CD4-positive, alpha-beta T cell treated with Interleukin-17A for 1 hour (primary cell): ENCODE data around the gene APEH.

Experiments
- DNase-seq: peaks from one replicate; pipeline ENCODE4 v3.0.0-alpha.2; 2020

Gene APEH

GRCh38 chr3:49652218-49652902 is 21.8 kb upstream of the APEH start:
- DNase-seq: no peak

DNA sequence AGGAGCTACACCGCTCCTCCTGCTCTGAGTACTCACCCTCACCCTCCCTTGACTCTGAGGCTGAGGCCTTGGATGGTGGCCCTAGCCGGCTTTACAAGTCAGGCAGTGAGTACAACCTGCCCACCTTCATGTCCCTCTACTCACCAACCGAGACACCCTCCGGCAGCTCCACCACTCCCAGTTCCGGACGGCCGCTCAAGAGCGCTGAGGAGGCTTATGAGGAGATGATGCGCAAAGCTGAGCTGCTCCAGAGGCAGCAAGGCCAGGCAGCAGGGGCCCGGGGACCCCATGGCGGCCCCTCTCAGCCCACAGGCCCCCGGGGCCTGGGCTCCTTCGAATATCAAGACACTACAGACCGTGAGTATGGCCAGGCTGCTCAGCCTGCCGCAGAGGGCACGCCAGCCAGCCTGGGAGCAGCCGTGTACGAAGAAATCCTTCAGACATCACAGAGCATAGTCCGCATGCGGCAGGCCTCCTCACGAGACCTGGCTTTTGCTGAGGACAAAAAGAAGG is 21.2 kb upstream of the APEH start:
- DNase-seq: no peak

GRCh38 chr3:49653621-49654020 is 20.5 kb upstream of the APEH start:
- DNase-seq: no peak

GRCh38 chr3:49654176-49654825 is 19.9 kb upstream of the APEH start:
- no peak for DNase-seq

DNA sequence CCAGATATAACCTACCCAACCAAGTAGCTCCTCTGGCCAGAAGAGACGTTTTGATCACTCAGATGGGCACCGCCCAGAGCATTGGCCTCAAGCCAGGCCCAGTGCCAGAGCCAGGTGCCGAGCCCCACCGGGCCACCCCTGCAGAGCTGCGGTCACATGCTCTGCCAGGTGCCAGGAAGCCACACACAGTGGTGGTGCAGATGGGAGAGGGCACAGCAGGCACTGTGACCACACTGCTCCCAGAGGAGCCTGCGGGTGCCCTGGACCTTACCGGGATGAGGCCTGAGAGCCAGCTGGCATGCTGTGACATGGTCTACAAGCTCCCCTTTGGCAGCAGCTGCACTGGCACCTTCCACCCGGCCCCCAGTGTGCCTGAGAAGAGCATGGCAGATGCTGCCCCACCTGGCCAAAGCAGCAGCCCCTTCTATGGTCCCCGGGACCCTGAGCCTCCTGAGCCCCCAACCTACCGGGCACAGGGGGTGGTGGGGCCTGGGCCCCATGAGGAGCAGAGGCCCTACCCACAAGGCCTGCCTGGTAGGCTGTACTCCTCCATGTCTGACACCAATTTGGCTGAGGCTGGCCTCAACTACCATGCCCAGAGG is 19.1 kb upstream of the APEH start:
- DNase-seq: no peak

- DNase-seq: no peak
Observed at GRCh38 chr3:49655731-49656285, 18.3 kb upstream of the APEH start.

GRCh38 chr3:49656541-49657112 is 17.5 kb upstream of the APEH start:
- no peak for DNase-seq

GRCh38 chr3:49657208-49657915 is 16.8 kb upstream of the APEH start:
- DNase-seq: no peak

DNA sequence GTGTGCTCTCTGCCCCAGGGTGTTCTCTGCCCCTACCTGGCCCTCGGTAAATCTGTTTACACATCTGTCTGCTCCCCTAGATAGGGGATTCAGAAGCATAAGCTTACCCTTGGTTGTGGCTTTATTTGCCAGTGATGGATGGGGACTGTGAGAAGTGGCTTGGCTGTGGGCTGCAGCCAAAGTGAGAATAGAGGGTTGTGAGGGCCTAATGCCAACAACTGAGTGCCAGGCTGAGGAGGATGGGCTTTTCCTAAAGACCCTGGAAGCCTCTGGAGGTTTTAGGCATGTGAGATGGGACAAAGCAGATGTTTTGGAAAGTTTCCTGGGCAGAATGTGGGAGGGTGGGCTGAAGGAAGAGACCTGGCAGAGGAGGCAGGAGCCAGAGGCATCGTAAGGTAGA is 15.4 kb upstream of the APEH start:
- DNase-seq: no peak

DNA sequence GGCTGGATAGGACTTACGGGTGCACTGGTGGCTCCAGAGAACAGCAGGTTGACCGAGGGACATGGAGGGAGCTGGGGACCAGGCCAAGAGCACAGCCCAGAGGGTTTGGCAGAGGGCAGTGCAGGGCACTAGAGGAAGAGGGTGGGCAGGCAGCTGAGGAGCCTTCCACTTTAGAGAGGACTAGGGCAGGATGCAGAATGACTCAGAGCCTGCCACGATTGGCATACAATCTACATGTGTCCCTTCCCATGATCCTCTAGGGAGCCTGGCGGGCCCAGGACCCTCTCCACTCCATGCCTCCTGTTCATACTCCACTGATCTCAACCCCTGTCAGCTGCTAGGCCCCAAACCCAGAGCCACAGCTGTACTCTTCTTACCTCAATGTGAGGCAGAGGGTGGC is 14.4 kb upstream of the APEH start:
- DNase-seq: no peak

GRCh38 chr3:49661281-49661680 is 12.9 kb upstream of the APEH start:
- no peak for DNase-seq

GRCh38 chr3:49662021-49662420 is 12.1 kb upstream of the APEH start:
- no peak for DNase-seq

- DNase-seq: no peak
Observed at GRCh38 chr3:49662720-49663413, 11.3 kb upstream of the APEH start.

- no peak for DNase-seq
Observed at GRCh38 chr3:49663831-49664230, 10.3 kb upstream of the APEH start.

DNA sequence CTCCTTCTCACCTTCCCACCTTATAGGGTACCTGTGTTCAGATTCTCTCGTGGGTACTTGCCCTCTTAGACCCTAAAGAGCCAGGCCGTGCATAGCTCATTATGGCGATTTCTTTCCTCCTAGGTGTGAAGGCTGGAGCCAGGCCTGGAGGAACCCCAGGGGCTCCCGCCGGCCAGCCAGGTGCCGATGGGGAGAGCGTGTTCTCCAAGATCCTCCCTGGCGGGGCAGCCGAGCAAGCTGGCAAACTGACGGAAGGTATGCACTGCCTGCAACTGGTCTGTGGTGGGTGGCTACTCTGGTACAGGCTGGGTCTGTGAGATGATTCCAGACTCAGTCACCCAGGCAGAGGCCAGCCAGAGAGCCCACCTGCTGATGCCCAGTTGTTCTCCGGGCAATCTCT is 9.9 kb upstream of the APEH start:
- DNase-seq: no peak

DNA sequence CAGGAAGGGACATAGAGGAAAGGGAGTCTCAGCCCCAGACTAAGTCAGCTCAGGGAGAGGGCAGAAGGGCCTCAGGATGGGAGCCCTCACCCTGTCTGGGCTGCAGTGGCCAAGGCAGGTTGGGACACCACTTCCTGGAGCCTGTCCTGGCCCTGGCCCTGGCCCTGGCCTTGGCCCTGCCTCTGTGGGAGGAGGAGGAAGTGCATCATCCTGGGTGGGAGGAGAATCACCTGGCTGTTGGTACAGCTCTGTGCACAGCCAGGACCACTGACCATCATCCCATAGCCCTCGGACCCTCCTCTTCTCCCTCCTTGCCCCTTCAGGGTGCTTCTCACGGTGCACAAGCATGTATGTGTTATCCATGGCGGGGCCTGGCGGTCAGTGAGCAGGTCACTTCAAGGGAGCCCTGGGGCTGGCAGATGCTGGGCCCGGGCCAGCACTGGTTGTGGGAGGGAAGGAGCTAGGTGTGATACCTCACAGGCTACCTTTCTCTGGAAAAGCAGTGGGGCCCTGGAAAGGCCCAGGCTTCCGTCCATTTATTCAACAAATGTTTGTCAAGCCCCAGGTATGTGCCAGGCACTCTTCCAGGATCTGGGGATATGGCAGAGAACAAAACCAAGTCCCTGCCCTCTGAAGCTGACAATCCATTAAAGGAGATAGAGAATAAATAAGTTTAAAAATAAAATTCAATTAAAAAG is 8.2 kb upstream of the APEH start:
- DNase-seq: no peak

GRCh38 chr3:49666592-49666991 is 7.6 kb upstream of the APEH start:
- DNase-seq: no peak

GRCh38 chr3:49667701-49668413 is 6.3 kb upstream of the APEH start:
- no peak for DNase-seq

DNA sequence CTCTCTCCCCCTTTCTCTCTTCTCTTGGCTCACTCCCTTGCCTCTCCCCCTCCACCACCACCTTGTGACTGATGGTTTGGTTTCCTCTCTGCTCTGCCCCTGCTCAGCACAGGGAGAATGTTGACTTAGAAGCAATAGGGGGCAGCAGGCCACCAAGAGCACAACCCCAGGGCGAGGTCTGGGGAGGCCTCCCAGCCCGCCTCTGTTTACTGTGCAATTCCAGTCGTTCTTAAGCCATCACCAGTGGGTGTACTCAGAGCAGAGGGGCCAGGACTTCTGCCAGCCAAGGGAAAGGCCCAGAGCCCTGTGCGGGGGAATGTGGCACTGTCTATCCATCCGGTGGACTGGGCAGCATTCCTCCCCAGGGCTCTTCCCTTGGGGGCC is 5.7 kb upstream of the APEH start:
- no peak for DNase-seq

DNA sequence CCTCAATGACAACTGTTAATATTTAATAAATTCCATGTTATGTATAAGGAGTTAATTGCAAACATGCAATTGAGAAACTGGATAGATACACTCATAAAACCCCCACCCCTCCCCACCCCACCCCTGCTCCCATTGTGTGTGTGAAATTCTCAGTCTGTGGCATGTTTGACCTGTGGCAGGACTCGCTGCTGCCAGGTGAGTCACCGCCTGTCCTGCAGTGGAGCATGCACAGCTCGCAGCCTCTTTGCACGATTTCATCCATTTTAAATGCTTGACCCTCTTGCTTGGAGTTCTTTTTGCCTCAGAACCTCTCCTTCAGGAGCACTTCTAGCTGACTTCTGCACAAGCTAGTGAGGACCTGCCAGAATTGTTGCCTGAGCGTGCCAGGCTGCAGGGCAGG is 5.3 kb upstream of the APEH start:
- DNase-seq: no peak

DNA sequence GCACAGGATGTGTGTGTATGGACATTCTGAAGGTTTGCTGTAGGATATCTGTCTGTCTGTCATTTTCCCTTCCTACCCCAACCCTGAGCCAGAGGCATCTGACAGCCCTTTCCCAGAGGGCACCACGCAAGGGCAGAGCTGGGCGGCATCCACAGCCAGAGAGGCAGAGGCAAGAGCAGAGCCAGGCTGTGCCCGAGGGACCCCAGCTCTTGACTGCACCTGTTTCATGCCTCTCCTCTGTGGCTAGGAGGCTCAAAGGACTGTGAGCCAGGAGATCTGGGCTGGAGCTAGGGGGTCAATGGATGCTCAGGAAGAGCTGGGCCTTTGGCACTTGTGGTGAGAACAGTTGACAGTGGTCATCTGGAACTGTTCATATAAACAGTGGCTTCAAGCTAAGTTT is 4.8 kb upstream of the APEH start:
- DNase-seq: no peak
